Hair follicular keratinocyte (primary cell): ENCODE results near the gene SPATA31C1. TPM values are rescaled to one million over a fixed set of nuclear protein-coding genes. Genes with fewer than 3 reads are reported as not detected.

Source experiments
- total RNA-seq: library from RNA; depleted of rRNA; stranded (reverse); fragments of >200 nt; gene quantifications from 2 replicates; pipeline ENCODE4 v1.2.3, GENCODE V29; 2015

The SPATA31C1 gene
- not detected in 2 replicates for total RNA-seq

GRCh38 chr9:87917662-87918061, at the start of gene SPATA31C1:
Gene SPATA31C1, plus strand, starts transcription at chr9:87917962.

GRCh38 chr9:87882627-87883026, 35.1 kb upstream of the SPATA31C1 start, which contains the start of gene SPATA31E1:
Gene SPATA31E1, plus strand, starts transcription at chr9:87882877. Its CDS starts 15 bp downstream, at chr9:87882892.

Other genes starting within 250 kb of the SPATA31C1 start
- gene CTSL, start 191.8 kb upstream of the SPATA31C1 start, total RNA-seq = 124 and 132 TPM in 2 replicates
- gene SPATA31E1, start 35.1 kb upstream of the SPATA31C1 start, total RNA-seq = not detected in 2 replicates
- 1.7 and 3.7 TPM in 2 replicates for gene CDK20, start 56.6 kb downstream of the SPATA31C1 start, total RNA-seq
- not detected in 2 replicates for gene SPATA31C2, start 220.5 kb downstream of the SPATA31C1 start, total RNA-seq